Trophoblast cell (in vitro differentiated cells and primary cell): ENCODE measurements around the gene PDILT.

Experiments
- DNase-seq, 2 donors: peaks; one replicate each; pipeline ENCODE4 v3.0.0-alpha.2; 2016
- H2AFZ ChIP-seq: 2 replicates; pipeline ENCODE4 v1.6.1; 2013; ENCODE audit warnings: low read length, moderate library complexity, mild to moderate bottlenecking; ENCODE audit not compliant: insufficient read depth, poor library complexity
- H2AK5ac ChIP-seq: 2 replicates; pipeline ENCODE4 v1.6.1; 2013; ENCODE audit warnings: mild to moderate bottlenecking, low read length
- H2BK120ac ChIP-seq: 2 replicates; pipeline ENCODE4 v1.6.1; 2013; ENCODE audit warnings: low read length, mild to moderate bottlenecking, moderate library complexity; ENCODE audit not compliant: insufficient read depth, poor library complexity
- H2BK12ac ChIP-seq: 2 replicates; pipeline ENCODE4 v1.6.1; 2013; ENCODE audit warnings: mild to moderate bottlenecking, low read length, moderate library complexity
- H2BK5ac ChIP-seq: 2 replicates; pipeline ENCODE4 v1.6.1; 2013; ENCODE audit warnings: low read length, low read depth, moderate library complexity, mild to moderate bottlenecking; ENCODE audit not compliant: poor library complexity
- H3K14ac ChIP-seq: 2 replicates; pipeline ENCODE4 v1.6.1; 2013; ENCODE audit warnings: mild to moderate bottlenecking, low read length
- H3K18ac ChIP-seq: 2 replicates; pipeline ENCODE4 v1.6.1; 2013; ENCODE audit warnings: mild to moderate bottlenecking, low read length
- H3K23ac ChIP-seq: 2 replicates; pipeline ENCODE4 v1.6.1; 2013; ENCODE audit warnings: low read length
- H3K27ac ChIP-seq: 2 replicates; pipeline ENCODE4 v1.5.1; 2013; ENCODE audit warnings: low read depth, mild to moderate bottlenecking, inconsistent platforms, low read length, moderate library complexity
- H3K27me3 ChIP-seq: 2 replicates; pipeline ENCODE4 v1.6.1; 2013; ENCODE audit warnings: inconsistent platforms, mild to moderate bottlenecking, low read length, moderate library complexity; ENCODE audit not compliant: insufficient read depth
- H3K36me3 ChIP-seq, 2 experiments: 1 replicate in 1 of 2; 2 replicates in 1 of 2; pipeline ENCODE4 v1.6.1; 2013; ENCODE audit warnings: low read length in 2 of 2, mild to moderate bottlenecking in 2 of 2, moderate library complexity in 1 of 2; ENCODE audit not compliant: insufficient read depth in 2 of 2, control insufficient read depth in 1 of 2
- H3K4ac ChIP-seq: 2 replicates; pipeline ENCODE4 v1.6.1; 2013; ENCODE audit warnings: low read depth, mild to moderate bottlenecking, low read length, moderate library complexity
- H3K4me1 ChIP-seq, 2 experiments: 1 replicate in 1 of 2; 2 replicates in 1 of 2; pipeline ENCODE4 v1.6.1; 2013; ENCODE audit warnings: low read length in 2 of 2, mild to moderate bottlenecking in 2 of 2, moderate library complexity in 1 of 2; ENCODE audit not compliant: insufficient read depth in 2 of 2, control insufficient read depth in 1 of 2
- H3K4me2 ChIP-seq: 2 replicates; pipeline ENCODE4 v1.6.1; 2013; ENCODE audit warnings: inconsistent platforms, mild to moderate bottlenecking, low read length, moderate library complexity
- H3K4me3 ChIP-seq: 2 replicates; pipeline ENCODE4 v1.5.1; 2013; ENCODE audit warnings: mild to moderate bottlenecking, low read depth, low read length, inconsistent platforms
- H3K79me1 ChIP-seq: one replicate; pipeline ENCODE4 v1.6.1; 2013; ENCODE audit warnings: low read length
- H3K79me2 ChIP-seq: 2 replicates; pipeline ENCODE4 v1.6.1; 2013; ENCODE audit warnings: low read length, mild to moderate bottlenecking; ENCODE audit not compliant: control insufficient read depth, insufficient read depth, poor library complexity
- H3K9ac ChIP-seq: 2 replicates; pipeline ENCODE4 v1.6.1; 2013; ENCODE audit warnings: mild to moderate bottlenecking, low read length
- H3K9me3 ChIP-seq: 2 replicates; pipeline ENCODE4 v1.6.1; 2013; ENCODE audit warnings: low read depth, mild to moderate bottlenecking, control low read depth, inconsistent platforms, low read length; ENCODE audit not compliant: insufficient read depth
- H4K12ac ChIP-seq: 2 replicates; pipeline ENCODE4 v1.6.1; 2013; ENCODE audit warnings: low read depth, mild to moderate bottlenecking, low read length, moderate library complexity
- H4K8ac ChIP-seq: 2 replicates; pipeline ENCODE4 v1.6.1; 2013; ENCODE audit warnings: low read depth, mild to moderate bottlenecking, low read length, moderate library complexity
- H4K91ac ChIP-seq: one replicate; pipeline ENCODE4 v1.6.1; 2013; ENCODE audit warnings: low read depth, mild to moderate bottlenecking, low read length, moderate library complexity
- WGBS: extraction: QIAGEN DNeasy Blood & Tissue Kit; methylation state at CpG from one replicate; pipeline ENCODE4 v1.1.7; 2013; ENCODE audit warnings: missing lambda C conversion rate; ENCODE audit not compliant: insufficient read length, insufficient coverage; ENCODE audit errors: extremely low coverage; 5-methylcytosine and 5-hydroxymethylcytosine counted together

The PDILT gene

GRCh38 chr16:20334396-20334795 lies 70.1 kb downstream of the PDILT start:
- WGBS = no CpG with 5 or more reads among the region's 1 CpG
- Histone ChIP-seq H3K79me2 (no peaks in the 10 kb centered on the region), H3K23ac (no peak overlapping the region), H3K9ac (no peak overlapping the region), H2AFZ (no peak overlapping the region), H3K4ac (no peak overlapping the region), H3K14ac (no peak overlapping the region), H3K9me3 (no peaks in the 10 kb centered on the region), H3K27me3 (no peaks in the 10 kb centered on the region), H3K4me3 (no peak overlapping the region), H4K12ac (no peak overlapping the region), H4K91ac (no peak overlapping the region), H2BK120ac (no peak overlapping the region), H3K4me1 (no peaks in the 10 kb centered on the region), H3K18ac (no peak overlapping the region), H2BK12ac (no peak overlapping the region), H2BK5ac (no peak overlapping the region), H3K4me2 (no peak overlapping the region), H2AK5ac (no peak overlapping the region), H3K27ac (no peak overlapping the region), H3K79me1 (no peaks in the 10 kb centered on the region), H3K36me3 (no peaks in the 10 kb centered on the region), H4K8ac (no peak overlapping the region)
- DNase-seq = peak; percentile 67 to 79

- Histone ChIP-seq H3K4me3 (no peak overlapping the region), H3K36me3 (no peaks in the 10 kb centered on the region), H2BK12ac (no peak overlapping the region), H3K27me3 (no peaks in the 10 kb centered on the region), H2BK120ac (no peak overlapping the region), H3K4ac (no peak overlapping the region), H3K18ac (no peak overlapping the region), H3K79me2 (no peaks in the 10 kb centered on the region), H3K14ac (no peak overlapping the region), H3K4me2 (no peak overlapping the region), H3K79me1 (no peaks in the 10 kb centered on the region), H4K8ac (no peak overlapping the region), H4K12ac (no peak overlapping the region), H3K4me1 (no peaks in the 10 kb centered on the region), H4K91ac (no peak overlapping the region), H3K23ac (no peak overlapping the region), H2AFZ (no peak overlapping the region), H2AK5ac (no peak overlapping the region), H3K9ac (no peak overlapping the region), H2BK5ac (no peak overlapping the region), H3K27ac (no peak overlapping the region), H3K9me3 (no peaks in the 10 kb centered on the region)
- no CpG with 5 or more reads among the region's 5 CpGs for WGBS
- peak; percentile 29 to 44 for DNase-seq
These were observed 71.4 kb downstream of the PDILT start for GRCh38 chr16:20333120-20333519.

- H3K4me3 ChIP-seq = no peak overlapping the region
- H2BK12ac ChIP-seq = no peak overlapping the region
- no peak overlapping the region for H2AFZ ChIP-seq
- no peaks in the 10 kb centered on the region for H3K79me2 ChIP-seq
- H3K27me3 ChIP-seq = no peaks in the 10 kb centered on the region
- no CpG with 5 or more reads among the region's 8 CpGs for WGBS
- no peak overlapping the region for H3K4ac ChIP-seq
- H3K36me3 ChIP-seq = no peaks in the 10 kb centered on the region
- no peak overlapping the region for H2BK120ac ChIP-seq
- H2AK5ac ChIP-seq = no peak overlapping the region
- no peak overlapping the region for H3K14ac ChIP-seq
- H2BK5ac ChIP-seq = no peak overlapping the region
- no peak overlapping the region for H3K9ac ChIP-seq
- no peak overlapping the region for H3K4me2 ChIP-seq
- H4K91ac ChIP-seq = no peak overlapping the region
- H3K4me1 ChIP-seq = no peaks in the 10 kb centered on the region
- no peaks in the 10 kb centered on the region for H3K9me3 ChIP-seq
- no peak overlapping the region for H4K12ac ChIP-seq
- no peaks in the 10 kb centered on the region for H3K79me1 ChIP-seq
- no peak overlapping the region for H3K18ac ChIP-seq
- H4K8ac ChIP-seq = no peak overlapping the region
- no peak overlapping the region for H3K23ac ChIP-seq
- peak; percentile 61 to 77 for DNase-seq
- no peak overlapping the region for H3K27ac ChIP-seq
These were observed 72.1 kb downstream of the PDILT start for GRCh38 chr16:20332411-20332810.

GRCh38 chr16:20331635-20332034 lies 72.9 kb downstream of the PDILT start:
- H4K91ac ChIP-seq = no peak overlapping the region
- no peaks in the 10 kb centered on the region for H3K36me3 ChIP-seq
- H2AFZ ChIP-seq = no peak overlapping the region
- no peak for DNase-seq
- H2BK120ac ChIP-seq = no peak overlapping the region
- H3K18ac ChIP-seq = no peak overlapping the region
- H3K79me1 ChIP-seq = no peaks in the 10 kb centered on the region
- no peak overlapping the region for H3K4me3 ChIP-seq
- no CpG with 5 or more reads among the region's 5 CpGs for WGBS
- no peak overlapping the region for H4K12ac ChIP-seq
- no peak overlapping the region for H3K4ac ChIP-seq
- no peak overlapping the region for H2BK12ac ChIP-seq
- H2BK5ac ChIP-seq = no peak overlapping the region
- H3K4me2 ChIP-seq = no peak overlapping the region
- no peak overlapping the region for H2AK5ac ChIP-seq
- no peaks in the 10 kb centered on the region for H3K4me1 ChIP-seq
- no peak overlapping the region for H3K27ac ChIP-seq
- H3K23ac ChIP-seq = no peak overlapping the region
- H3K9me3 ChIP-seq = no peaks in the 10 kb centered on the region
- H3K79me2 ChIP-seq = no peaks in the 10 kb centered on the region
- no peaks in the 10 kb centered on the region for H3K27me3 ChIP-seq
- H4K8ac ChIP-seq = no peak overlapping the region
- no peak overlapping the region for H3K14ac ChIP-seq
- no peak overlapping the region for H3K9ac ChIP-seq
